B cell (primary cell): ENCODE results near the gene PDXK. TPM values are rescaled to one million over a fixed set of nuclear protein-coding genes. Genes with fewer than 3 reads are reported as not detected.

Experiments
- ATAC-seq: fragments of 200-7000 bp; cut with Tn5 transposase; one replicate; pipeline ENCODE4 v1.10.0; 2021; ENCODE audit warnings: low read depth, mild to moderate bottlenecking, moderate number of reproducible peaks, moderate library complexity
- CTCF ChIA-PET: fragments of 350-600 bp; sonication (Branson Sonifier 250); formaldehyde crosslinking; loops from one replicate; lab custom pipeline; 2021; ENCODE audit warnings: antibody characterized with exemption, inconsistent platforms; lab: Charles Lee
- POLR2A ChIA-PET: fragments of 350-600 bp; sonication (Branson Sonifier 250); formaldehyde crosslinking; loops from one replicate; lab custom pipeline; 2021; ENCODE audit warnings: antibody characterized with exemption; lab: Charles Lee
- DNase-seq: peaks from one replicate; pipeline ENCODE4 v3.0.0; 2013
- H2AFZ ChIP-seq: 2 replicates; pipeline ENCODE4 v1.6.1; 2012; ENCODE audit warnings: mild to moderate bottlenecking, low read depth, low read length; ENCODE audit not compliant: insufficient read depth, poor library complexity, severe bottlenecking
- H3K27ac ChIP-seq, 2 donors: 1 replicate in 1 of 2; 2 replicates in 1 of 2; pipeline ENCODE4 v1.5.1; 2012 to 2013; ENCODE audit warnings: low read length in 2 of 2, mild to moderate bottlenecking in 2 of 2, moderate library complexity in 1 of 2
- H3K27me3 ChIP-seq, 4 experiments: fragments of 200-600 bp in 1 of 4; sonication (generic) in 1 of 4; replicated peaks in 1 of 4; 1 replicate in 2 of 4; 2 replicates in 2 of 4; pipeline versions ENCODE4 v1.6.1 to v1.7.0; 2013 to 2016; ENCODE audit warnings: low read length in 3 of 4, mild to moderate bottlenecking in 2 of 4, mixed read lengths in 1 of 4, moderate library complexity in 1 of 4; ENCODE audit not compliant: insufficient read depth in 4 of 4, control insufficient read depth in 3 of 4; ENCODE audit errors: control extremely low read depth in 1 of 4
- H3K36me3 ChIP-seq, 2 experiments: replicated peaks in 1 of 2; 1 replicate in 1 of 2; 2 replicates in 1 of 2; pipeline versions ENCODE4 v1.6.1 to v1.7.1; 2013; ENCODE audit warnings: low read length in 1 of 2; ENCODE audit not compliant: insufficient read depth in 2 of 2, control insufficient read depth in 1 of 2; ENCODE audit errors: control extremely low read depth in 1 of 2, extremely low read depth in 1 of 2
- H3K4me1 ChIP-seq, 2 donors: fragments of 200-600 bp in 1 of 2; sonication (generic) in 1 of 2; 1 replicate in 1 of 2; 2 replicates in 1 of 2; pipeline versions ENCODE4 v1.5.1 to v1.6.1; 2013 to 2017; ENCODE audit warnings: low read length in 2 of 2; ENCODE audit not compliant: control insufficient read depth in 2 of 2, insufficient read depth in 2 of 2
- H3K4me2 ChIP-seq: replicated peaks from 2 replicates; pipeline ENCODE3; 2012; ENCODE audit warnings: mild to moderate bottlenecking, low read depth, low read length; ENCODE audit not compliant: poor library complexity, severe bottlenecking
- H3K4me3 ChIP-seq, 5 experiments: fragments of 200-600 bp in 1 of 5; sonication (generic) in 1 of 5; 1 replicate in 3 of 5; 2 replicates in 2 of 5; pipeline versions ENCODE4 v1.5.1 to v1.7.0; 2011 to 2016; ENCODE audit warnings: low read length in 4 of 5, mild to moderate bottlenecking in 4 of 5, low read depth in 2 of 5, control low read depth in 1 of 5, moderate library complexity in 1 of 5; ENCODE audit not compliant: insufficient read depth in 1 of 5; ENCODE audit errors: control extremely low read depth in 1 of 5, extremely low read depth in 1 of 5
- H3K79me2 ChIP-seq: fragments of 200-600 bp; sonication (generic); one replicate; pipeline ENCODE4 v1.6.0; 2016; ENCODE audit warnings: low read length; ENCODE audit not compliant: control insufficient read depth, insufficient read depth
- H3K9ac ChIP-seq: fragments of 200-600 bp; sonication (generic); 2 replicates; pipeline ENCODE4 v1.6.1; 2017; ENCODE audit warnings: mild to moderate bottlenecking, low read length, moderate library complexity
- H3K9me3 ChIP-seq, 3 donors: one replicate each; pipeline versions ENCODE4 v1.6.1 to v1.7.1; 2013; ENCODE audit warnings: low read length in 2 of 3; ENCODE audit not compliant: control insufficient read depth in 2 of 3, insufficient read depth in 1 of 3; ENCODE audit errors: control extremely low read depth in 1 of 3
- H4K20me1 ChIP-seq: 2 replicates; pipeline ENCODE4 v1.6.0; 2012; ENCODE audit warnings: mild to moderate bottlenecking, low read length; ENCODE audit not compliant: insufficient read depth, control insufficient read depth, poor library complexity, severe bottlenecking
- H3K27ac Mint-ChIP-seq: one replicate; pipeline ENCODE4 v1.8.0; 2021; ENCODE audit warnings: mixed read lengths
- H3K27me3 Mint-ChIP-seq: one replicate; pipeline ENCODE4 v1.8.0; 2021; ENCODE audit warnings: mixed read lengths
- H3K4me1 Mint-ChIP-seq: one replicate; pipeline ENCODE4 v1.8.0; 2021; ENCODE audit warnings: mixed read lengths
- H3K4me3 Mint-ChIP-seq: one replicate; pipeline ENCODE4 v1.8.0; 2021; ENCODE audit warnings: mixed read lengths
- H3K9me3 Mint-ChIP-seq: one replicate; pipeline ENCODE4 v1.8.0; 2022; ENCODE audit warnings: mixed read lengths; ENCODE audit not compliant: insufficient read depth
- CTCF ChIP-seq: fragments of 200-600 bp; IDR thresholded peaks from one replicate; pipeline ENCODE4 v1.8.0; 2022; ENCODE audit warnings: antibody characterized with exemption, mild to moderate bottlenecking
- EZH2 ChIP-seq: IDR thresholded peaks from 2 replicates; pipeline ENCODE4 v1.6.1; 2012; ENCODE audit warnings: borderline replicate concordance, low read depth, mild to moderate bottlenecking, moderate library complexity, low read length; ENCODE audit not compliant: insufficient read depth, poor library complexity, severe bottlenecking
- WGBS: methylation state at CpG from one replicate; pipeline ENCODE4 v1.1.5; 2013; ENCODE audit warnings: missing lambda C conversion rate; ENCODE audit not compliant: insufficient coverage; 5-methylcytosine and 5-hydroxymethylcytosine counted together
- intact Hi-C: fragments of 100-400 bp; cut with micrococcal nuclease; formaldehyde crosslinking; loops from one replicate; pipeline ENCODE4 v1.10.0; 2022
- polyA plus RNA-seq: library from polyadenylated mRNA; depleted of rRNA; stranded (reverse); fragments of >200 nt; gene quantifications from 2 replicates; pipeline ENCODE4 v1.2.3, GENCODE V29; 2012
- total RNA-seq, 2 donors: library from RNA; stranded (reverse); fragments of 120-200 nt in 1 of 2; gene quantifications; 1 replicate in 1 of 2; 2 replicates in 1 of 2; pipeline versions ENCODE4 v1.2.3 to v1.2.4, GENCODE V29; 2013 to 2022

PDXK gene
- total and polyA plus RNA-seq, 2 donors (not counting 1 experiment from before 2014, with no cell fraction given) = 31.1 to 102 TPM

- Histone ChIP-seq H3K4me1 (no peaks in the 10 kb centered on the region), H3K36me3 (no peaks in the 10 kb centered on the region), H3K79me2 (no peaks in the 10 kb centered on the region), H3K4me3 (no peak overlapping the region), H3K27me3 (peaks cover 0 to 5% (median 2%) of the 10 kb centered on the region in 4 experiments), H3K4me2 (no peak overlapping the region), H3K27ac (no peak overlapping the region), H2AFZ (no peak overlapping the region), H3K9ac (no peak overlapping the region), H4K20me1 (no peaks in the 10 kb centered on the region), H3K9me3 (peaks cover 0 to 3% (median 3%) of the 10 kb centered on the region in 3 donors)
- ChIA-PET POLR2A (no interaction called here), CTCF (no interaction called here)
- Mint-ChIP-seq H3K27me3 (peaks cover 23% of the 10 kb centered on the region), H3K4me1 (no peaks in the 10 kb centered on the region), H3K9me3 (no peaks in the 10 kb centered on the region), H3K27ac (no peak overlapping the region), H3K4me3 (no peak overlapping the region)
- WGBS = 97% methylated on average over 11 of the region's 13 CpGs
- no peak for DNase-seq
- no peak for ATAC-seq
- intact Hi-C loops = no loop called here
- TF ChIP-seq EZH2 (no peak), CTCF (no peak)
These were observed 10.1 kb upstream of the PDXK start for GRCh38 chr21:43708745-43709381.

GRCh38 chr21:43712268-43712942 is 6.5 kb upstream of the PDXK start:
- H3K4me1 ChIP-seq = peaks cover 17% of the 10 kb centered on the region in 2 donors
- intact Hi-C loops = no loop called here
- H3K27me3 ChIP-seq = peaks cover 0 to 18% (median 4%) of the 10 kb centered on the region in 4 experiments
- ChIA-PET CTCF (interaction anchor here (1.0 to 1.1 kb wide), 2 partner anchors 24 to 31 kb away, joined by 3 to 6 read pairs; no protein-coding TSS in a partner anchor), POLR2A (no interaction called here)
- peaks cover 19% of the 10 kb centered on the region for H3K4me1 Mint-ChIP-seq
- no peak for DNase-seq
- H3K9me3 ChIP-seq = peaks cover 0 to 5% (median 3%) of the 10 kb centered on the region in 3 donors
- no peak overlapping the region for H3K27ac Mint-ChIP-seq
- no peak overlapping the region for H3K4me2 ChIP-seq
- no peak overlapping the region for H3K9ac ChIP-seq
- no peak for ATAC-seq
- no peaks in the 10 kb centered on the region for H3K9me3 Mint-ChIP-seq
- H2AFZ ChIP-seq = no peak overlapping the region
- H3K79me2 ChIP-seq = no peaks in the 10 kb centered on the region
- no peaks in the 10 kb centered on the region for H3K36me3 ChIP-seq
- H3K4me3 Mint-ChIP-seq = no peak overlapping the region
- WGBS = 90% methylated on average over 12 of the region's 13 CpGs
- no peak overlapping the region for H3K27ac ChIP-seq
- no peaks in the 10 kb centered on the region for H4K20me1 ChIP-seq
- TF ChIP-seq EZH2 (no peak), CTCF (no peak)
- H3K4me3 ChIP-seq = no peak overlapping the region
- H3K27me3 Mint-ChIP-seq = peaks cover 24% of the 10 kb centered on the region
